Omental fat pad (tissue), 4 donors: Measurements from ENCODE around the gene ALG2. TPM values are rescaled to one million over a fixed set of nuclear protein-coding genes. Genes with fewer than 3 reads are reported as not detected.
"Not testable (repeated sequence)": the region's sequence is repeated elsewhere in the genome, so short reads cannot be mapped to it uniquely, and the experiment has no call there.

ENCODE experiments used
- ATAC-seq: fragments of 150-250 bp; one replicate; pipeline ENCODE4 v1.9.1; 2016; ENCODE audit warnings: mild to moderate bottlenecking, moderate library complexity; ENCODE audit not compliant: low FRiP score
- DNase-seq: peaks from one replicate; pipeline ENCODE4 v3.0.0-alpha.2; 2019; ENCODE audit warnings: low spot score
- total RNA-seq, 4 donors: library from RNA; depleted of rRNA; stranded (reverse); fragments of >200 nt; gene quantifications; one replicate each; pipeline ENCODE4 v1.1.0, GENCODE V29; 2016
- TF ChIP-seq, protein P1 (sequence below), 3 donors: fragments of 450-650 bp; IDR thresholded peaks; one replicate each; pipeline ENCODE4 v1.5.1; 2016 to 2017; ENCODE audit warnings: antibody characterized with exemption in 3 of 3, mild to moderate bottlenecking in 3 of 3, moderate library complexity in 2 of 3

Gene ALG2
- total RNA-seq, 4 donors from 2014 or later: 29.6 to 62.9 (median 44.5) TPM

DNA sequence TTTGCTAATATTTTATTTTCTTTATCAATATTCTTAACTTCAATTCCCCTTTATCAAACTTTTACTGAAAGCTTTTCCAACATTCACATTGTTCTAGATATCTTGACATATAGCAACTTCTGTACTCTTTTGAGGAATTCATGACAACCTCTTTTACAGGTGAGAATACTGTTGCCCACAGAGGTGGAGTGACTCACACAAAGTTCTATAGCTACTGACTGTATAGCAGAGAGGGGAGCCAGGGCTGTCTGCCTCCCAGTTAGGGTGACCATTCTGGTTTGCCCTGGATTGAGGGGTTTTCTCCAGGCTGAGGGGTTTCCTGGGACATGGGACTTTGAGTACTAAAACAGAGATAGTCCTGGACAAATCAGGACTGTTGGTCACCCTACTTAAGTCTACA lies 16.6 kb upstream of the ALG2 start:
- DNase-seq (no peak), ATAC-seq (no peak)
- TF ChIP-seq, protein P1, sequence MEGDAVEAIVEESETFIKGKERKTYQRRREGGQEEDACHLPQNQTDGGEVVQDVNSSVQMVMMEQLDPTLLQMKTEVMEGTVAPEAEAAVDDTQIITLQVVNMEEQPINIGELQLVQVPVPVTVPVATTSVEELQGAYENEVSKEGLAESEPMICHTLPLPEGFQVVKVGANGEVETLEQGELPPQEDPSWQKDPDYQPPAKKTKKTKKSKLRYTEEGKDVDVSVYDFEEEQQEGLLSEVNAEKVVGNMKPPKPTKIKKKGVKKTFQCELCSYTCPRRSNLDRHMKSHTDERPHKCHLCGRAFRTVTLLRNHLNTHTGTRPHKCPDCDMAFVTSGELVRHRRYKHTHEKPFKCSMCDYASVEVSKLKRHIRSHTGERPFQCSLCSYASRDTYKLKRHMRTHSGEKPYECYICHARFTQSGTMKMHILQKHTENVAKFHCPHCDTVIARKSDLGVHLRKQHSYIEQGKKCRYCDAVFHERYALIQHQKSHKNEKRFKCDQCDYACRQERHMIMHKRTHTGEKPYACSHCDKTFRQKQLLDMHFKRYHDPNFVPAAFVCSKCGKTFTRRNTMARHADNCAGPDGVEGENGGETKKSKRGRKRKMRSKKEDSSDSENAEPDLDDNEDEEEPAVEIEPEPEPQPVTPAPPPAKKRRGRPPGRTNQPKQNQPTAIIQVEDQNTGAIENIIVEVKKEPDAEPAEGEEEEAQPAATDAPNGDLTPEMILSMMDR (IDR thresholded peaks at IDR 0.05): no peak

DNA sequence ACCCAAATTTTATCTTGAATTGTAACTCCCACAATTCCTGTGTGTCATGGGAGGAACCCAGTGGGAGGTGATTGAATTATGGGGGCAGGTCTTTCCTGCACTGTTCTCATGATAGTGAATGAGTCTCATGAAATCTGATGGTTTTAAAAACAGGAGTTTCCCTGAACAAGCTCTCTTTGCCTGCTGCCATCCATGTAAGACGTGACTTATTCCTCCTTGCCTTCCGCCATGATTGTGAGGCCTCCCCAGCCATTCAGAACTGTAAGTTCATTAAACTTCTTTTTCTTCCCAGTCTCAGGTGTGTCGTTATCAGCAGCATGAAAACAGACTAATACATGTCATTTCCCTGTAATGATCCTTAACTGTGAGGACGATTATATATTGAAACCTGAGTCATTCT lies 16.1 kb upstream of the ALG2 start:
- DNase-seq, ATAC-seq: not testable (repeated sequence)

DNA sequence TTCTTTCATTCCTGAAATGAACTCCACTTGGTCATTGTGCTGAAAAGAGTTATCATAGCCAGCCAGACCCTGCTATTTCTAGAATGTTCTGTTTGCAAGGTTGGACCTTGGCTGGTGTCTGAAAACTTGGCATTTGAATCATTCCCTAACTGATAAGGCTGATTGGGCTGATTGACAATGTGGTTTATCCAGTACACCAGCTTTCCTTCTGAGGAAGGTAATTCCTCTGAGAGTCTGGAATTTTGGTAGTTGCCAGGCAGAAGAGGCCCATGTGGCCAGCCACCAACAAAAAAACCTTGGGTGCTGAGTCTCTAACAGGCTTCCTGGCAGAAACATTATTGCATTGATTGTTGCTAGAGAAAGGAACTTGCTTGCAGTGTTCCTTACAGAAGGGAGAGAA lies 15.6 kb upstream of the ALG2 start:
- ATAC-seq (no peak), DNase-seq (no peak)
- TF ChIP-seq, protein P1 (IDR thresholded peaks at IDR 0.05): no peak

GRCh38 chr9:99235926-99236634 lies 14.3 kb upstream of the ALG2 start:
- no peak for ATAC-seq

GRCh38 chr9:99235069-99235468 lies 13.3 kb upstream of the ALG2 start:
- DNase-seq (no peak), ATAC-seq (no peak)
- TF ChIP-seq, protein P1 (IDR thresholded peaks at IDR 0.05): no peak

More at GRCh38 chr9:99235926-99236634, 14.3 kb upstream of the ALG2 start:
- TF ChIP-seq, protein P1 (IDR thresholded peaks at IDR 0.05): no peak
- DNase-seq: no peak

DNA sequence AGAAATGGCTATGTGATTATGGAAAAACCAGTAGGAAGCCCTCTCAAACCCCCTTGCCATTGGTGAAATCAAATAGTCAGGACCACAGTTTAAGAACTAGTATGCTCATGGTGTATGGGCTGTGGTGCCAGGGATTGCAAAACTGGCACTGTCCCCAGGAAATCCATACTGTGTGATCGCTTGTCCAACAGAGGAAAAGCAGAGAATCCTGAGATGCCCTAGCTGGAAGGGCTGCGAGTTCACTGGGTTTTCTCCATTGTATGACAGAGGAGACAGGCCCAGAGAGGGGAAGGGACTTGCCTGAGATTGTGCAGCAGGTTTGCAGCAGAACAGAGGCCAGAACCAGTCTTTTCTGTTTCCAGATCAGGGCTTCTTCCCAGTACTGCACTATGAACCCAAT lies 12.9 kb upstream of the ALG2 start:
- ATAC-seq (no peak), DNase-seq (no peak)
- TF ChIP-seq, protein P1 (IDR thresholded peaks at IDR 0.05): no peak

GRCh38 chr9:99231711-99232110 lies 10.0 kb upstream of the ALG2 start:
- ATAC-seq: no peak
- no peak for DNase-seq
- TF ChIP-seq, protein P1 (IDR thresholded peaks at IDR 0.05): no peak
